ENCODE data around the gene GREB1L. TPM values are rescaled to one million over a fixed set of nuclear protein-coding genes. Genes with fewer than 3 reads are reported as not detected.

GREB1L gene
- total RNA-seq, 2 donors from 2014 or later: 0.20 to 0.58 TPM

DNA sequence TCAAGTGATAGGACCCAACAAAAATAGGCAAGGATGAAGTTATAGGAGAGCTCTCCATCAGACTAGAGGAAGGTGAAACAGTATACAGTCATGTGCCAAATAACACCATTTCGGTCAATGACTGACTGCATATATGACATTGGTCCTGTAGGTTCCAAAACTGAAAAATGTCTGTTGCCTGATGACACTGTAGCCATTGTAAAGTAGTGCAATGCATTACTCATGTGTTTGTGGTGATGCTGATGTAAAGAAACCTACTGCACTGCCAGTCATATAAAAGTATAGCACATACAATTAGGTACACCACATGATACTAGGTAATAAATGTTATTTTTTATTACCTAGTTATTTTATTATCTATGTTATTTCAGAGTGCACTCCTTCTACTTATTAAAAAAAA is 147.9 kb downstream of the GREB1L start:
- Histone ChIP-seq H3K27ac (no peak overlapping the region), H3K9ac (ENCODE audit: low read depth in 2 of 2, low read length in 2 of 2) (no peak overlapping the region), H3K4me3 (no peak overlapping the region), H3K4me1 (no peaks in the 10 kb centered on the region), H3K9me3 (no peaks in the 10 kb centered on the region), H3K36me3 (no peaks in the 10 kb centered on the region), H3K27me3 (no peaks in the 10 kb centered on the region)
- intact Hi-C loops (cut with DNase I): no loop called here
- DNase-seq: no peak
- TF ChIP-seq, protein P1, sequence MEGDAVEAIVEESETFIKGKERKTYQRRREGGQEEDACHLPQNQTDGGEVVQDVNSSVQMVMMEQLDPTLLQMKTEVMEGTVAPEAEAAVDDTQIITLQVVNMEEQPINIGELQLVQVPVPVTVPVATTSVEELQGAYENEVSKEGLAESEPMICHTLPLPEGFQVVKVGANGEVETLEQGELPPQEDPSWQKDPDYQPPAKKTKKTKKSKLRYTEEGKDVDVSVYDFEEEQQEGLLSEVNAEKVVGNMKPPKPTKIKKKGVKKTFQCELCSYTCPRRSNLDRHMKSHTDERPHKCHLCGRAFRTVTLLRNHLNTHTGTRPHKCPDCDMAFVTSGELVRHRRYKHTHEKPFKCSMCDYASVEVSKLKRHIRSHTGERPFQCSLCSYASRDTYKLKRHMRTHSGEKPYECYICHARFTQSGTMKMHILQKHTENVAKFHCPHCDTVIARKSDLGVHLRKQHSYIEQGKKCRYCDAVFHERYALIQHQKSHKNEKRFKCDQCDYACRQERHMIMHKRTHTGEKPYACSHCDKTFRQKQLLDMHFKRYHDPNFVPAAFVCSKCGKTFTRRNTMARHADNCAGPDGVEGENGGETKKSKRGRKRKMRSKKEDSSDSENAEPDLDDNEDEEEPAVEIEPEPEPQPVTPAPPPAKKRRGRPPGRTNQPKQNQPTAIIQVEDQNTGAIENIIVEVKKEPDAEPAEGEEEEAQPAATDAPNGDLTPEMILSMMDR (IDR thresholded peaks at IDR 0.05): no peak

DNA sequence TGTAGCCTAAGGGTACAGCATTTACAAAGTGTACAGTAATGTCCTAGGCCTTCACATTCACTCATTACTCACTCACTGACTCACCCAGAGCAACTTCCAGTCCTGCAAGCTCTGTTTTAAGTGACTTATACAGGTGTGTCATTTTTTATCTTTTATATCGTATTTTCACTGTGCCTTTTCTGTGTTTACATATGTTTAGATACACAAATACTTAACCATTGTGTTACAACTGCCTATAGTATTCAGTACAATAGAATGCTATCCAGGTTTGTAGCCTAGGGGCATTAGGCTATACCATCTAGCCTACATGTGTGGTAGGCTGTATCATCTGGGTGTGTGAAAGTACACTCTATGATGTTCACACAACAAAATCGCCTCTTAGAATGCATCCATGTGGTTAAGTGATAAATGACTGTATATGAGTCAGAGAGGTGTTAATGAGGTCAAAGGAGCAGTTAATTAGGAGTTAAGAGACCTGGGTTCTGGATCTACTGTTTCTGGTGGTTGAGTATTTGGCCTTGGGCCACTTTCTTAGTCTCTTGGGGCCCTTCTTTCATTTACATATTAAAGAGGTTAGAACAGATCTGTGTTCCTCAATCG is 149.1 kb downstream of the GREB1L start:
- H3K9ac ChIP-seq (ENCODE audit: low read depth in 2 of 2, low read length in 2 of 2): no peak overlapping the region
- H3K27ac ChIP-seq: no peak overlapping the region
- no peak for DNase-seq
- H3K9me3 ChIP-seq: no peaks in the 10 kb centered on the region
- TF ChIP-seq, protein P1 (IDR thresholded peaks at IDR 0.05): no peak
- H3K27me3 ChIP-seq: no peaks in the 10 kb centered on the region
- intact Hi-C loops (cut with DNase I): no loop called here
- no peak overlapping the region for H3K4me3 ChIP-seq
- no peaks in the 10 kb centered on the region for H3K36me3 ChIP-seq
- no peaks in the 10 kb centered on the region for H3K4me1 ChIP-seq

DNA sequence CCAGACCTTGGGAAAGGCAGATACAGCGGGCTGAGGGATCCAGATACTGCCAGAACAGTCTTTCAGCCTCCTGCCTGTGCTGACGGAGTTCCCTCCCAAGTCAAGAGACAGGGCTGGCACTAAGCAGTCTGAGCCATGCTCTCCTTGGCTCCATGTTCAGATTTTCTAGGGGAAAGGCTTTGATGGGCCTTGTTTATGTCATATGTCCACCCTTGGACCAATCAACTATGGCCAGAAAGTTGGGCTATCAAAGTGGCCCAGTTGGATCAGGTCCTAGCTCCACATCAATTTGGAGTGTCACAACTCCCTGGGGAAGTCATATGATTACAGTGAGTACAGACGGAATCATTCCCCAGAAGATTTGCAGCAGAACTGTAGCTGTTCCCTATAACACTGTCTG is 152.0 kb downstream of the GREB1L start:
- no peak for DNase-seq
- Histone ChIP-seq H3K27me3 (no peaks in the 10 kb centered on the region), H3K4me3 (no peak overlapping the region), H3K36me3 (no peaks in the 10 kb centered on the region), H3K27ac (no peak overlapping the region), H3K9me3 (no peaks in the 10 kb centered on the region), H3K4me1 (no peaks in the 10 kb centered on the region), H3K9ac (ENCODE audit: low read depth in 2 of 2, low read length in 2 of 2) (no peak overlapping the region)
- TF ChIP-seq, protein P1 (IDR thresholded peaks at IDR 0.05): no peak
- intact Hi-C loops (cut with DNase I): no loop called here

DNA sequence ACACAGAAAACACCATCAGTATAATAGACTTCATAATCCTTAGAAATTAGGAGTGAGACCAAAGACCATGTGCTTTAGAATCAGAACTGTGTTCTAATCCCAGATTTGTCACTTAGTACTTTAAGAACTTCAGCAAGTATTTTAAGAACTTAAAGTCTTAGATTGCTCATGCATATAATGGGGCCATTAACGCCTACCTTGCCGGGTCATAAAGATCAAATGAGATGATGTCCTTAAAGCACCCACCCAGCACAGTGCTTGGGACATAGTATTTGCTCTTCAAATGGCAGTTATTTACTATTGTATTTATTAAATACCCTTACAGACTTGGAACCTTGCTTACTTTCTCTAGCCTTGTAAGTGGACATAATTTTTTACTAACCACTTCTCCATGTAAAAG is 156.1 kb downstream of the GREB1L start:
- H3K27ac ChIP-seq: no peak overlapping the region
- no peaks in the 10 kb centered on the region for H3K4me1 ChIP-seq
- intact Hi-C loops (cut with DNase I): no loop called here
- H3K36me3 ChIP-seq: no peaks in the 10 kb centered on the region
- H3K27me3 ChIP-seq: no peaks in the 10 kb centered on the region
- no peak for DNase-seq
- no peak overlapping the region for H3K9ac ChIP-seq (ENCODE audit: low read depth in 2 of 2, low read length in 2 of 2)
- no peak overlapping the region for H3K4me3 ChIP-seq
- TF ChIP-seq, protein P1 (IDR thresholded peaks at IDR 0.05): no peak
- H3K9me3 ChIP-seq: no peaks in the 10 kb centered on the region

DNA sequence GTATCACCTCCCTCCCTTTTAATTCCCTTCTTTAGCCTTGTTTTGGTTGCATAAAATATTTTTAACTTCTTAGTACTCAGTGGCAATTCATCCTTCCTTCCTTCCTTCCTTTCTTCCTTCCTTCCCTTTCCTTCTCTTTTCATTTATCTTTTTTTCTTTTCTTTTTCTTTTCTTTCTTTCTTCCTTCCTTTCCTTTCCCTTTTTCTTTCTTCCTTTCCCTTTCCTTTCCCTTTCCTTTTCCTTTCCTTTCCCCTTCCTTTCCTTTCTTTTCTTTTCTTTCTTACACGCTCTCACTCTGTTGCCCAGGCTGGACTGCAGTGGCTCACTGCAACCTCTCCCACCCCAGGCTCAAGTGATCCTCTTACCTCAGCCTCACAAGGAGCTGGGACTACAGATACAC is 160.2 kb downstream of the GREB1L start:
- H3K36me3 ChIP-seq: no peaks in the 10 kb centered on the region
- no peak overlapping the region for H3K4me3 ChIP-seq
- TF ChIP-seq, protein P1 (IDR thresholded peaks at IDR 0.05): no peak
- no peak overlapping the region for H3K9ac ChIP-seq (ENCODE audit: low read depth in 2 of 2, low read length in 2 of 2)
- H3K27ac ChIP-seq: no peak overlapping the region
- H3K4me1 ChIP-seq: no peaks in the 10 kb centered on the region
- intact Hi-C loops (cut with DNase I): no loop called here
- no peak for DNase-seq
- no peaks in the 10 kb centered on the region for H3K9me3 ChIP-seq
- H3K27me3 ChIP-seq: no peaks in the 10 kb centered on the region

Measured in colonic mucosa (tissue), 4 donors.